ENCODE data around the gene DPP7.

The DPP7 gene

GRCh38 chr9:137116728-137117127 is 2.2 kb upstream of the DPP7 start:
- TF ChIP-seq EZH2phosphoT487 (IDR thresholded peaks at IDR 0.05; ENCODE audit: low read depth): no peak
- Histone ChIP-seq H3K79me2 (ENCODE audit: low read length) (no peaks in the 10 kb centered on the region), H4K20me1 (ENCODE audit: insufficient read depth, low read length) (no peaks in the 10 kb centered on the region), H3K9me3 (ENCODE audit: insufficient read depth, low read length) (no peaks in the 10 kb centered on the region), H3K27me3 (ENCODE audit: low read depth, low read length) (peaks cover 6% of the 10 kb centered on the region; the same call in 1 of the 2 replicates), H3K4me2 (ENCODE audit: low read length) (no peak overlapping the region), H3K4me1 (ENCODE audit: low read length) (peaks cover 19% of the 10 kb centered on the region), H3K9ac (ENCODE audit: low read length) (no peak overlapping the region), H3K4me3 (ENCODE audit: low read length) (no peak overlapping the region), H2AFZ (ENCODE audit: low read depth, low read length) (no peak overlapping the region), H3K27ac (ENCODE audit: low read length) (no peak overlapping the region), H3K36me3 (replicated peaks; ENCODE audit: low read depth, low read length) (no peaks in the 10 kb centered on the region)

- Histone ChIP-seq H4K20me1 (ENCODE audit: insufficient read depth, low read length) (no peaks in the 10 kb centered on the region), H3K4me2 (ENCODE audit: low read length) (no peak overlapping the region), H3K4me1 (ENCODE audit: low read length) (peaks cover 19% of the 10 kb centered on the region), H3K27ac (ENCODE audit: low read length) (no peak overlapping the region), H3K27me3 (ENCODE audit: low read depth, low read length) (peaks cover 6% of the 10 kb centered on the region; the same call in 1 of the 2 replicates), H3K79me2 (ENCODE audit: low read length) (no peaks in the 10 kb centered on the region), H3K9ac (ENCODE audit: low read length) (no peak overlapping the region), H3K9me3 (ENCODE audit: insufficient read depth, low read length) (no peaks in the 10 kb centered on the region), H2AFZ (ENCODE audit: low read depth, low read length) (no peak overlapping the region), H3K4me3 (ENCODE audit: low read length) (no peak overlapping the region), H3K36me3 (replicated peaks; ENCODE audit: low read depth, low read length) (no peaks in the 10 kb centered on the region)
- TF ChIP-seq, protein P1, sequence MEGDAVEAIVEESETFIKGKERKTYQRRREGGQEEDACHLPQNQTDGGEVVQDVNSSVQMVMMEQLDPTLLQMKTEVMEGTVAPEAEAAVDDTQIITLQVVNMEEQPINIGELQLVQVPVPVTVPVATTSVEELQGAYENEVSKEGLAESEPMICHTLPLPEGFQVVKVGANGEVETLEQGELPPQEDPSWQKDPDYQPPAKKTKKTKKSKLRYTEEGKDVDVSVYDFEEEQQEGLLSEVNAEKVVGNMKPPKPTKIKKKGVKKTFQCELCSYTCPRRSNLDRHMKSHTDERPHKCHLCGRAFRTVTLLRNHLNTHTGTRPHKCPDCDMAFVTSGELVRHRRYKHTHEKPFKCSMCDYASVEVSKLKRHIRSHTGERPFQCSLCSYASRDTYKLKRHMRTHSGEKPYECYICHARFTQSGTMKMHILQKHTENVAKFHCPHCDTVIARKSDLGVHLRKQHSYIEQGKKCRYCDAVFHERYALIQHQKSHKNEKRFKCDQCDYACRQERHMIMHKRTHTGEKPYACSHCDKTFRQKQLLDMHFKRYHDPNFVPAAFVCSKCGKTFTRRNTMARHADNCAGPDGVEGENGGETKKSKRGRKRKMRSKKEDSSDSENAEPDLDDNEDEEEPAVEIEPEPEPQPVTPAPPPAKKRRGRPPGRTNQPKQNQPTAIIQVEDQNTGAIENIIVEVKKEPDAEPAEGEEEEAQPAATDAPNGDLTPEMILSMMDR (IDR thresholded peaks at IDR 0.05; ENCODE audit: low read depth, low read length): no peak
- TF ChIP-seq EZH2phosphoT487 (IDR thresholded peaks at IDR 0.05; ENCODE audit: low read depth): no peak
Observed at GRCh38 chr9:137116027-137116507, 1.5 kb upstream of the DPP7 start.

DNA sequence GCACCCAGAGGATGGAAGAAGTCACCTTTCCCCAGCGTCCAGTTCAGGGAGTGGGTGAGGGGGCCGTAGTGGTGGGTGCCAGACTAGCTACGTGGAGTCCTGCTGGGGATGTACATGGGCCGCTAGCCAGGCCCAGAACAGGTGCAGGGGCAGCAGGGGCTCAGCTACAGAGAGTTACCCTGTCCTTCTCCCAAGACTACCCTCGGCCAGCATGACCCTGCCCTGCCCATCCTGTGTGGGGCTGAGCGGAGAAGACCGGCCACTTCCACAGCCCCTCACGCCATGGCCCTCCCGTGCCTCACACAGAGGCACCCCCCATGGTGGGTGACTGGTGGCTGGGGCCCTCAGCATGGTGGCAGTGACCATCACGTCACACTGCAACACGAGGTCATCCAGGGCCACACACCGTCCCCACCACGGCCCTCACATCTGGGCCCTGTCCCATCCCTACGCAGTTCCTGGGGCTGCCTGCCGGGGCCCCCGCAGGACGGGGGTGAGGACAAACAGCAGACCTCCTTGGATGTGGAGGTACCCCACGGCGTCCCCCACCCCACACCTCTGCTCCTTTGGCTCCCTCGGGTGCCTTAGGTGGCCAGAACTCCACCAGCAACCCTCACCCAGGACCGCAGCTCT is 977 bp upstream of the DPP7 start:
- Histone ChIP-seq H3K4me3 (ENCODE audit: low read length) (peak overlapping the region; percentile 83), H3K4me2 (ENCODE audit: low read length) (peak overlapping the region; percentile 82), H3K9me3 (ENCODE audit: insufficient read depth, low read length) (no peaks in the 10 kb centered on the region), H3K9ac (ENCODE audit: low read length) (peak overlapping the region; percentile 76), H4K20me1 (ENCODE audit: insufficient read depth, low read length) (no peaks in the 10 kb centered on the region), H2AFZ (ENCODE audit: low read depth, low read length) (no peak overlapping the region), H3K4me1 (ENCODE audit: low read length) (peaks cover 19% of the 10 kb centered on the region), H3K27ac (ENCODE audit: low read length) (no peak overlapping the region), H3K27me3 (ENCODE audit: low read depth, low read length) (peaks cover 6% of the 10 kb centered on the region; the same call in 1 of the 2 replicates), H3K79me2 (ENCODE audit: low read length) (no peaks in the 10 kb centered on the region), H3K36me3 (replicated peaks; ENCODE audit: low read depth, low read length) (no peaks in the 10 kb centered on the region)
- TF ChIP-seq, protein P1 (IDR thresholded peaks at IDR 0.05; ENCODE audit: low read depth, low read length): no peak
- TF ChIP-seq EZH2phosphoT487 (IDR thresholded peaks at IDR 0.05; ENCODE audit: low read depth): no peak

GRCh38 chr9:137114220-137114612 is 317 bp downstream of the DPP7 start:
- H3K27ac ChIP-seq (ENCODE audit: low read length): no peak overlapping the region
- peak overlapping the region; percentile 82 for H3K4me2 ChIP-seq (ENCODE audit: low read length)
- H3K36me3 ChIP-seq (replicated peaks; ENCODE audit: low read depth, low read length): no peaks in the 10 kb centered on the region
- H4K20me1 ChIP-seq (ENCODE audit: insufficient read depth, low read length): no peaks in the 10 kb centered on the region
- H3K79me2 ChIP-seq (ENCODE audit: low read length): no peaks in the 10 kb centered on the region
- no peaks in the 10 kb centered on the region for H3K9me3 ChIP-seq (ENCODE audit: insufficient read depth, low read length)
- peak overlapping the region; percentile 76 for H3K9ac ChIP-seq (ENCODE audit: low read length)
- TF ChIP-seq EZH2phosphoT487 (IDR thresholded peaks at IDR 0.05; ENCODE audit: low read depth): no peak
- TF ChIP-seq, protein P1 (IDR thresholded peaks at IDR 0.05; ENCODE audit: low read depth, low read length): no peak
- peak overlapping the region; percentile 83 for H3K4me3 ChIP-seq (ENCODE audit: low read length)
- peaks cover 6% of the 10 kb centered on the region; the same call in 1 of the 2 replicates for H3K27me3 ChIP-seq (ENCODE audit: low read depth, low read length)
- H3K4me1 ChIP-seq (ENCODE audit: low read length): peaks cover 15% of the 10 kb centered on the region
- no peak overlapping the region; the same call in 1 of the 2 replicates for H2AFZ ChIP-seq (ENCODE audit: low read depth, low read length)
